IPS-20b (cell line): Measurements from ENCODE around the gene MAPK10.

ENCODE experiments used
- H3K27ac ChIP-seq: one replicate; pipeline ENCODE4 v1.5.1; 2013; ENCODE audit warnings: low read length
- H3K27me3 ChIP-seq: 2 replicates; pipeline ENCODE4 v1.6.1; 2013; ENCODE audit warnings: mild to moderate bottlenecking, low read length, inconsistent platforms; ENCODE audit not compliant: insufficient read depth
- H3K36me3 ChIP-seq: 2 replicates; pipeline ENCODE4 v1.6.1; 2013; ENCODE audit warnings: low read depth, mild to moderate bottlenecking, inconsistent platforms, low read length, moderate library complexity; ENCODE audit not compliant: insufficient read depth
- H3K4me1 ChIP-seq: 2 replicates; pipeline ENCODE4 v1.6.1; 2013; ENCODE audit warnings: mild to moderate bottlenecking, control low read depth, inconsistent platforms, low read length, moderate library complexity; ENCODE audit not compliant: insufficient read depth
- H3K4me3 ChIP-seq: 2 replicates; pipeline ENCODE4 v1.5.1; 2013; ENCODE audit warnings: mild to moderate bottlenecking, low read length, inconsistent platforms
- H3K9ac ChIP-seq: 2 replicates; pipeline ENCODE4 v1.6.1; 2013; ENCODE audit warnings: low read depth, mild to moderate bottlenecking, inconsistent platforms, low read length, moderate library complexity
- H3K9me3 ChIP-seq: 2 replicates; pipeline ENCODE4 v1.6.1; 2013; ENCODE audit warnings: mild to moderate bottlenecking, low read depth, low read length, inconsistent platforms; ENCODE audit not compliant: insufficient read depth

Gene MAPK10

DNA sequence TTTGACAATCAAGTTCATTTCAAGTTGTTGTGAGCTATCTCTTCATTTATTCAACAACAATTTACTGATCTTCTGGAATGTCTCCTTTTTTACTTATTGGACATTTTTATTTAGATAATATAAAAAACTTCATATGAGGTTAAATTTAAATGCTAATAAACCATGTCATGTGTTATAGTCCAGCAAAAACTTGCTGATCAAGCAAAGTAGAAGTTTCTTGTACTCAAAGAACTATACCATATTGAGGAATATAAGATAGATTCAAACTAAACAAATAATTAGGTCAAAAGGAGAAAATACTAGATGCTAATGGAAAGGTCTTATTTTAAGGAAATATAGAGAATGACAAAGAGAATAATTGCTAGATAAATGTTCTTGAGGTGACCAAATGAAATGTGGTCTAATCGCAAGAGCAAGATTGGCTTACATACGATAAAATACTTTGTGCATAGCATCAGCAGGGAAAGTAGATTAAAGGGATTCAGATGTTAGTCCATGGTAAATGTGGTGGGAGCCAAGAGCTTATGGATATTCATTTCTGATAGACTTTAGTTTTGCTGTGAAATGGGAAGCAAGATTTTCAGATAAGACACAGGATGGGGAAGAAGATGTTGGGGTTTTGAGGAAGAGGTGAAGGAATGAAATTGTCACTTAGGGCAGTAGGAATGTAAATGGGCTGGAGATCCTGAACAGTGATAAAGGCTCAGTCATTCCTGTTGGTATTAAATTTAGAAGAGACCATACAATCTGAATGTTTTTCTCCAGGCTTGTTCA is 229.5 kb downstream of the MAPK10 start:
- Histone ChIP-seq H3K27ac (no peak overlapping the region), H3K27me3 (no peaks in the 10 kb centered on the region), H3K9me3 (no peaks in the 10 kb centered on the region), H3K36me3 (no peaks in the 10 kb centered on the region), H3K9ac (no peak overlapping the region), H3K4me1 (no peaks in the 10 kb centered on the region), H3K4me3 (no peak overlapping the region)

DNA sequence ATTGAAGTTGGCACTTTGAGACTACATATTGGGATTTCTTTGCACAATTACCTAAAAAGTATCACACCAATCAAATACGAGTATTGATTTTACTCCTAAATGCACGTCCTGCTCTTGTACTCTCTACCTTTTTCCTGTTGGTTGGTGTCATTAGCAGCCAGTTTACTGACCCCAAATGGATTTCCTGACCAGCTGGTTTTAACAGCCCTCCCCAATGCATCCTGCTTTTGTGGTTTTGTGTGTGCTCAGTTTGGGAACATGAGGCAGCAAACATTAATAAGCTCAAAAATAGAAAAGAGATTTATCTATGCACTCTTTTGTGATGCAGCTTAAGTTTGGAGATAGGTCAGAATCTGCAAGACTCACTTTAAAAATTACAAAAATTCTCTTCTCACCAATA is 230.3 kb downstream of the MAPK10 start:
- Histone ChIP-seq H3K4me1 (no peaks in the 10 kb centered on the region), H3K4me3 (no peak overlapping the region), H3K27me3 (no peaks in the 10 kb centered on the region), H3K36me3 (no peaks in the 10 kb centered on the region), H3K9ac (no peak overlapping the region), H3K9me3 (no peaks in the 10 kb centered on the region), H3K27ac (no peak overlapping the region)

DNA sequence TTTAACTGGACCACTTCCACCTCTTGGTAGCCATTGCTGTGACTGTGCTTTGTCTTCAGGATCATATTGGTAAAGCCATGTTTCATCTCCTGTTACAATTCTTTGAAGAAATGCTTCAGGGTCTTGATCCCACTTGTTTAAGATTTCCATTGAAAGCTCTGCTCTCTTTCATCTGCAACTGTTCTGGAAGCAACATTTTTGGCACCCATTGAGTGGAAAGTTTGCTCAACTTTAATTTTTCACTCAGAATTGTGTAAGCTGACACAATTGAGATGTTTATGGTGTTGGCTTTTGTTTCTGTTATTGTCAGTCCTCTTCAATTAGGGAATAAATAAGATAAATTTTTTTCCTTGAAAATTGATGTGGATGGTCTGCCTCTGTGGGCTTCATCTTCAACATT is 237.4 kb downstream of the MAPK10 start:
- Histone ChIP-seq H3K4me3 (no peak overlapping the region), H3K9me3 (no peaks in the 10 kb centered on the region; the same call in 1 of the 2 replicates), H3K27me3 (no peaks in the 10 kb centered on the region), H3K36me3 (no peaks in the 10 kb centered on the region), H3K4me1 (no peaks in the 10 kb centered on the region), H3K27ac (no peak overlapping the region), H3K9ac (no peak overlapping the region)

- Histone ChIP-seq H3K27me3 (no peaks in the 10 kb centered on the region), H3K4me1 (no peaks in the 10 kb centered on the region), H3K4me3 (no peak overlapping the region), H3K36me3 (no peaks in the 10 kb centered on the region), H3K9ac (no peak overlapping the region), H3K27ac (no peak overlapping the region), H3K9me3 (no peaks in the 10 kb centered on the region; the same call in 1 of the 2 replicates)
Measured at GRCh38 chr4:86118711-86119110, 241.1 kb downstream of the MAPK10 start.

GRCh38 chr4:86117705-86118302 is 242.0 kb downstream of the MAPK10 start:
- no peaks in the 10 kb centered on the region; the same call in 1 of the 2 replicates for H3K9me3 ChIP-seq
- H3K9ac ChIP-seq: no peak overlapping the region
- H3K4me1 ChIP-seq: no peaks in the 10 kb centered on the region
- no peaks in the 10 kb centered on the region for H3K27me3 ChIP-seq
- no peak overlapping the region for H3K4me3 ChIP-seq
- H3K27ac ChIP-seq: no peak overlapping the region
- H3K36me3 ChIP-seq: no peaks in the 10 kb centered on the region

DNA sequence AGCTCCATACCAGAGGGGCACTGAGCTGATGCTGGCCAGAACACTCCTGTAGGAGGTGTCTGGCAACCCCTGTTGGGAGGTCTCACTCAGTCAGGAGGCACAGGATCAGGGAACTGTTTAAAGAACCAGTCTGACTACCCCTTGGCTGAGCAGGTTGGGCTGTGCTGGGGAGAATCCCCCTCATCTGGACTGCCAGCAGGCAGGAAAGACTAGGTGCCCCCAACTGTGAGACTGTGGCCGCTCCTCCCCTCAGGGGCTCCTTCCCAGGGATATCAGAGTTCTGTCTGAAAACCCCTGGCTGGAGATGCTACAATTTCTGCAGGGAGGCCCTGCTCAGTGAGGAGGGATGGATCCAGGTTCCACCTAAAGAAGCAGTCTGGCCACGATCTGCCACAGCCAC is 245.3 kb downstream of the MAPK10 start:
- Histone ChIP-seq H3K36me3 (no peaks in the 10 kb centered on the region), H3K9me3 (no peaks in the 10 kb centered on the region)

GRCh38 chr4:86108834-86109233 is 251.0 kb downstream of the MAPK10 start:
- H3K4me3 ChIP-seq: no peak overlapping the region
- H3K9ac ChIP-seq: no peak overlapping the region
- H3K27ac ChIP-seq: no peak overlapping the region
- no peaks in the 10 kb centered on the region for H3K36me3 ChIP-seq
- no peaks in the 10 kb centered on the region for H3K27me3 ChIP-seq
- no peaks in the 10 kb centered on the region for H3K4me1 ChIP-seq
- no peaks in the 10 kb centered on the region for H3K9me3 ChIP-seq

More for the DNA sequence above, 245.3 kb downstream of the MAPK10 start:
- Histone ChIP-seq H3K27ac (no peak overlapping the region), H3K4me1 (no peaks in the 10 kb centered on the region), H3K27me3 (no peaks in the 10 kb centered on the region), H3K9ac (no peak overlapping the region), H3K4me3 (no peak overlapping the region)

DNA sequence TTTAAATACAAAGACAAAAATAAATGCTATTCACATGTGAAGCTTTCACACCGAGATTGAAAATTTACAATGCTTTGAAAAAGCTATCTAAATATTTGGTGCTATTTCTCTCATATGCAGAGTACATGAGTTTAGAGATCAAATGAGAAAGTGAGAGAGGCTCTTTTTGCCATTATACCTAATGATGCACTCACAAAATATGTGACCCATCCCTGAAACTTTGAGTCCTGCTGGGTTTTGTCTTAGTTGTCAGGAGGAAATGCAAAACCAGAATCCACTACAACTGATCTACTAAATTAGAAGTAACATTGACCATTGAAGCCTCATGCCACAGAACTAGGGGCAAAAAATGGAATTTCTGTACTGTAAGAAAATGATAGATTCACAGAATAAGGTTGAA is 251.7 kb downstream of the MAPK10 start:
- Histone ChIP-seq H3K27me3 (no peaks in the 10 kb centered on the region), H3K9ac (no peak overlapping the region), H3K4me3 (no peak overlapping the region), H3K36me3 (no peaks in the 10 kb centered on the region), H3K9me3 (no peaks in the 10 kb centered on the region), H3K4me1 (no peaks in the 10 kb centered on the region), H3K27ac (no peak overlapping the region)

DNA sequence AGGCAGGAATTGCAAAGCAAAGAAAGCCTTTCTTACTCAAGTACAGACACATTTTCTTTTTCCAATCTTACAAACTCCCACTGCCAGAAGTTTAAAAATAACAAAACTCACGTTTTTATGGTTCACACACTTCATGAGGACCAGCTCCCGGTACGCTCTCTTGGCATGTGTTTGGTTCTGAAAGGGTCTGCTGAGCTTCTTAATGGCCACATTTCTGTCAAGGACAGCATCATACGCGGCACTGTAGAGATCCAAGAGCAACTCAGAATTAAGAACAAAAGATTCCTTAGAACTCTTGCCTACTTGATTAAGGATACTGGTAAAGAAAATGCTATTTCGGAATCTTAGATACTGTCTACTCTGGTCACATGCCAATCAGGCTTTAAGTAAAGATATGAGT is 252.7 kb downstream of the MAPK10 start:
- no peak overlapping the region for H3K27ac ChIP-seq
- H3K4me3 ChIP-seq: no peak overlapping the region

DNA sequence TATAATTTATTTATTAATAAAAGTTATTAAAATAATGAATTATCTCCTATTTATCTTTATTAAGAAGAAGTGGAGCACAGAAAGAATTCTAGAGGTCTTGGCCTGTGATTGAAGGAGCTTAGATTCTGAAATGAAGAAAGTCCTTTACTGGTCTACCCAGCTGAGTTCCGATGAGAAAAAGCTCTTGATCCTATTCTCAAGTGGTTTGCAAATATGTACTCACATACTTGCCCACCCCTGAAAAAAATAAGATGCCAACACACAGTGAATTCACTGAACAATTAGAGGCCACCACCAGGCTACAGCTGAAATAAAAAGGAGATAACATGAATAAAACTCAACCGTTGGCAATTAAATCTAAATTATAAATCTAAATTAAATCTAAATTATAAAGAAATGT is 253.4 kb downstream of the MAPK10 start:
- Histone ChIP-seq H3K4me3 (no peak overlapping the region), H3K9ac (no peak overlapping the region), H3K27me3 (no peaks in the 10 kb centered on the region), H3K36me3 (no peaks in the 10 kb centered on the region), H3K4me1 (no peaks in the 10 kb centered on the region), H3K9me3 (no peaks in the 10 kb centered on the region), H3K27ac (no peak overlapping the region)

More for the DNA sequence above, 252.7 kb downstream of the MAPK10 start:
- no peak overlapping the region for H3K9ac ChIP-seq
- no peaks in the 10 kb centered on the region for H3K27me3 ChIP-seq
- no peaks in the 10 kb centered on the region for H3K4me1 ChIP-seq
- no peaks in the 10 kb centered on the region for H3K9me3 ChIP-seq
- no peaks in the 10 kb centered on the region for H3K36me3 ChIP-seq

DNA sequence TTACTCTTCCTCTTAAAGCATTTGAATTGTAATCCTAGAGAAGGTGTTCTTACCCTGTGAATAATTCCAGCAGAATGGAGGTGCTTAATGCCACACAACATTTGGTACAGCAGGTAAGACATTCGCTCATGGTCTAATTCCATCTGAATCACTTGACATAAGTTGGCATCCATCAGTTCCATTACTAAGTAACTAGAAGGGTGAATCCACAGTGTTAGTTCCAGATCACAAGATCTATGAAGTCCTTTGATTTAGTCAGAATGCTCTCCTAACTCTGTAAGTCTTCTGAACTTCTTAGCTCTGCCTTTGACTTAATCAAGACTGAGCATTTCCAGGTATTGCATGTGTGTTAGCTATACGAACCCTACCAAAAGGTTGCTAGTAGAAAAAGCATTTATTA is 258.0 kb downstream of the MAPK10 start:
- Histone ChIP-seq H3K27ac (no peak overlapping the region), H3K27me3 (no peaks in the 10 kb centered on the region), H3K9ac (no peak overlapping the region), H3K4me3 (no peak overlapping the region), H3K4me1 (no peaks in the 10 kb centered on the region), H3K36me3 (no peaks in the 10 kb centered on the region), H3K9me3 (no peaks in the 10 kb centered on the region)

- no peak overlapping the region for H3K9ac ChIP-seq
- no peak overlapping the region for H3K27ac ChIP-seq
- no peaks in the 10 kb centered on the region for H3K27me3 ChIP-seq
- no peak overlapping the region for H3K4me3 ChIP-seq
- H3K4me1 ChIP-seq: no peaks in the 10 kb centered on the region
- H3K9me3 ChIP-seq: no peaks in the 10 kb centered on the region
- no peaks in the 10 kb centered on the region for H3K36me3 ChIP-seq
Measured at GRCh38 chr4:86101410-86101809, 258.4 kb downstream of the MAPK10 start.
